MM.1S (cell line): ENCODE results near the gene DDN.

Experiments used
- EZH2 ChIP-seq: fragments of 300-600 bp; sonication (generic); optimal IDR thresholded peaks from 2 replicates; pipeline ENCODE3; 2017; ENCODE audit warnings: low read depth, mild to moderate bottlenecking, antibody characterized with exemption, low read length, mixed read lengths
- EZH2phosphoT487 ChIP-seq: fragments of 300-600 bp; sonication (generic); IDR thresholded peaks from 2 replicates; pipeline ENCODE4 v1.6.1; 2018; ENCODE audit warnings: antibody characterized with exemption, low read length
- TF ChIP-seq, protein P1 (sequence below): fragments of 300-600 bp; sonication (generic); IDR thresholded peaks from 2 replicates; pipeline ENCODE4 v1.5.1; 2016; ENCODE audit warnings: antibody characterized with exemption, low read length, mixed read lengths

DNA sequence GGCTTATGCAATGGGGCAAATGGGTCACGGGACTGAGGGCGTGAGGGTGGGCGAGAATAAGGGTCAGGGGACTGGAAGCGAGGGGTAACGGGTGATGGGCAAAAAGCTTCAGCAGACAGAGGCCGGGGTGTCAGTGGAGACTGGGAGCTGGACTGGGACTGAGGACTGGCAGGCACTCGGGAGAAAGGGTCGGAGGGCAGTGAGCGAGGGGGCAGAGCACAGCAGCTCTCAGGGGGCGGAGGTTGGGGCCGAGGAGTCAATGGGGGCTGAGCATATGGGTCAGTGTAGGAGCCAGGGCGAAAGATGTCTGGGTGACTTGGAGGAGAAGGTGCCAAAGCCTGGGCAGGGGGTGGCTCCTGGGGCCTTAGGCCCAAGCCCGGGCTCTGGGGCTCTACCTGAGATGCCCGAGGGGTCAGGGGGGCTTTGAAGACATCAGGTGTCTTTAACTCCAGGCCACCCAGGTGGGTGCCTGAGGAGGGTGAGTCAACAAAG lies 41.2 kb upstream of the DDN start:
- TF ChIP-seq EZH2 (no peak), EZH2phosphoT487 (no peak)
- TF ChIP-seq, protein P1, sequence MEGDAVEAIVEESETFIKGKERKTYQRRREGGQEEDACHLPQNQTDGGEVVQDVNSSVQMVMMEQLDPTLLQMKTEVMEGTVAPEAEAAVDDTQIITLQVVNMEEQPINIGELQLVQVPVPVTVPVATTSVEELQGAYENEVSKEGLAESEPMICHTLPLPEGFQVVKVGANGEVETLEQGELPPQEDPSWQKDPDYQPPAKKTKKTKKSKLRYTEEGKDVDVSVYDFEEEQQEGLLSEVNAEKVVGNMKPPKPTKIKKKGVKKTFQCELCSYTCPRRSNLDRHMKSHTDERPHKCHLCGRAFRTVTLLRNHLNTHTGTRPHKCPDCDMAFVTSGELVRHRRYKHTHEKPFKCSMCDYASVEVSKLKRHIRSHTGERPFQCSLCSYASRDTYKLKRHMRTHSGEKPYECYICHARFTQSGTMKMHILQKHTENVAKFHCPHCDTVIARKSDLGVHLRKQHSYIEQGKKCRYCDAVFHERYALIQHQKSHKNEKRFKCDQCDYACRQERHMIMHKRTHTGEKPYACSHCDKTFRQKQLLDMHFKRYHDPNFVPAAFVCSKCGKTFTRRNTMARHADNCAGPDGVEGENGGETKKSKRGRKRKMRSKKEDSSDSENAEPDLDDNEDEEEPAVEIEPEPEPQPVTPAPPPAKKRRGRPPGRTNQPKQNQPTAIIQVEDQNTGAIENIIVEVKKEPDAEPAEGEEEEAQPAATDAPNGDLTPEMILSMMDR: no peak
